SHP77 (cell line): ENCODE measurements around the gene PREX1.

ENCODE experiments used
- DNase-seq, 2 experiments: peaks; one replicate each; lab custom pipeline; 2025; lab: John Stamatoyannopoulos, UW

Gene PREX1

DNA sequence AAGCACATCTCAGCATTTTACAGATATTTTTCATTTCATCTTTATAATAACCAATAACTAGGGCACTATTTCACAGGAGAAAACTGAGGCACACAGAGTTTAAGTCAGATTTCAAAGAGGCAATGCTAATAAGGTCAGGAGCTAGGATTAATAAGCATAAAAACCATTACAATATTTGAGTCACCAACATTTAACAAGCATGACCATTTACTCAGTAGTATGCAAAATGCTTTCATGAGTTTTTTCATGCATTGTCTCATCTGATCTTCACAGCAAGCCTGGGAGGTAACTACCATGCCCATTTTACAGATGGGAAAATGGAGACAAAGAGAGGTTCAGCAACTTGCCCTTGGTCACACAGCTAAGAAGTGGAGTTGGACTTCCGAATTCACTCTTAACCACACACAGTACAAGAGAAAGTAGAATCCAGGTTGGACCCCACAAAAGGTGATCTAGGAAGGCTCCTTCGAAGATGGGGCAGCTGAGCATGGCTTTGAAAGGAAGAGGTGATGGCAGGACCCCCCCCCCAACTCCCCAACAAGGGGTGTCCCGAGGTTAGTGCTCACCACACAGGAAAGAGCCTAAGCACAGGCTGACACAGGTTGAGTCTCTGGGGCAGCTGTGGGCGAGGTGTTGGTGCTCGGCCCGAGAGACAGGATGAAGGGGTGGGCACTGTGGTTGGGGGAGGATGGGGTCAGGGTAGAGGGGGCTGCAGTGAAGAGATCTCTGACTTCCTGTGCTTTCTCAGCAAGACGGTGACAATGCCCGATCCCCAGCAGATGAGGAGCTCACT, 108.8 kb downstream of the PREX1 start:
- DNase-seq, result no peak

DNA sequence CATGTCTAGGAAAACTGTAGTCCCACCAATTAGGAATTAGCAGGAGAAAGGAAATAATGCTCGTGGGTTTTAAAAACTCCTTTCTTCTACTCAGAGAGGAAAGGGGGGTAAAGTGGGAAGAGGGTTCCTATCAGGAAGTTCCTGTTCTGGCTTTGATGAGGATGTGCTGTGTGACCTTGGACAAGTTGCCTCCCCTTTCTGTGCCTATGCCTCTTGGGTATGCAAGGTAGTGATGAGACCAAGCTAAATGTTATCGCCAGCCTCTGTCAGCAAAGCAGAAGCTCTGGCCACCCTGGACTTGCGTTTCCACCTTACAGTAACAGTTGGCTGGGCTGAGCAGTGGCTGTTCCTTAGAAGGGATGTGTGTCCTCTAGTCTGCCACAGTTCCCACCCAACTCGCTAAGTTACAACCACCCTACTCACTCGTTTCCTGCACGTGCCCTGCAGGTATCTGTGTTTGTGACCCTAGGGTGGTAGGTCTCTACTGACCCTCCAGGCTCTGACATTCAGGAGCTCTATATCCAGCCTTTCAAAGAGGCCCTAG, 110.0 kb downstream of the PREX1 start:
- DNase-seq, result no peak

DNA sequence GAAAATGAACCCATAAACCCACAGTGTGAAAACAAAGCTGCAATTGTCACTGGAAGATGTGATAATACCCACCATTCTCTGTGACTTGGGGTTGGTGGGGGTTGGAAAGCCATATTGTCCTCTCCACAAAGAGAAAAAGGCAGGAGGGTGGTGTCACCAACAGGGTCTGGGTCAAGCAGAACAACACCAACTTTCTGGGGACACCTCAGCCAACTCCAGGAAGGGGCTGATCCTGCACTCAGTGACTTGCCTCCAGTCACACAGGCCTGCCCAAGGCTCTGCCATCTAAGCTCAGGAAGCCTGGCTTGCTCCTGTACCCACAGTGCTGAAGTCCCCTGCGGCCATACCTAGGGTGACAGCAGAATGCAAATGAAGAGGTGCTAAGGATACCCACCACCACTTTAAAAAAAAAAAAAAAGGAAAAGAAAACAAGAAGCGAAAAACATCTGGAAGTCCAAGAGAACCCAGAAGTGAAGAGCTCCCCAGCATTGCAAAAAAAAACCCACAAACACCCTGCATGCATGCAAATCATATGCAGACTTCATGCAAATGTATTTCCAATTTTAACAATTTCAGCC, 110.6 kb downstream of the PREX1 start:
- DNase-seq, result no peak

DNA sequence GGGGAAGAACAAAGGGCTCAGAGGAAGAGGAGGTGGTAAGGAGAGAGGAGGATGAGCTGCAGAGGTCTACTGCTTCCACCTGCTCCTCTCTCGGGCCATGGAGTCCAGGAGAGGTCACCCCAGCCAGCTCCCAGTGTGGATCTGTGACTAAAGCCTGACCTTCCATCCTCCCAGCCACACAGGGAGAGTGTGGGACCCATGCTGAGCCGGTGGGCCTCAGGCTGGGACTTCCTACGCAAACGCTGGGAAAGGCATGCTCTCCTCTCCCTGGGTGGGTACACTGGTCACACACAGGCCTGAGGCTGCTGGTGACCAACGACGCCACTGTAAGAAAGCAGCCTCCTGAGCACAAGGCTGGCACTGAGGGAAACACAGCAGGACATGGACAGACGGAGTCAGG, 111.3 kb downstream of the PREX1 start:
- no peak for DNase-seq

DNA sequence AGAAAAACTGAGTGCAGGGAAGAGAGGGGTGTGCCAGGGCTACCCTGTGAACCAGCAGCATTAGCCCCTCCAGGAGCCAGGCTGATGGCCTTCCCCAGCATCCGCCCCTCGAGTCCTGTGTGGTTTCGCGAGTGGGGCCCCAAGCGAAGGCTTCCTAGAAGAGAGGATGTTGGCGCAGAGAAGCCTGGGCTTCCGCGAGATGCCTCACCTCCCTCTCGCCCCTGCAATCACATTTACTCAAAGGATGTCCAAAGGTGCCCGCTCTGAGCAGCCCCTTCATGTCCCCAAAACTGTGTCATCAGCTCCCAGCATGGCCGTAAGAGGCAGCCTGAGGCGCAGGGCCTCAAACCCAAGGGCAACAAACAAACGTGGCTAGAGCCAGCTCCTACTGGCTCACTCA, 111.7 kb downstream of the PREX1 start:
- DNase-seq, result no peak

DNA sequence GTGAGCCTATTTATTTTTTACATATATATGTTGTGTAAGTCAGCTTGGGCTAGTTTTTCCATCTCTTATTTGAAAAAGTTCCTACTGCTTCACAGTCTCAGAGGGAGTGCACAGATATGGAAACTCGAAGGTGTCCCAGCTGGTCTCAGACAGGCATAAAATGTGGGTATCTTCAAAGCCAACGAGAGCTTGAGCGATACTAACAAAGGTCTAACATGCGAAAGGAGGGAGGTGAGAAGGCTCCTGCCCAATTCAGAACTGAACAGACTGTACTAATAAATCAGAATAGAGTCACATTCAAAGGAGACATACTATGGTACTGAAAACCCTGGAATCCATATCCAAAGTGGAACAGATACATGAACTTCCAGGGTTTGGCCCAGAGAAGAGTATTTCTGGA, 113.0 kb downstream of the PREX1 start:
- DNase-seq, result no peak

DNA sequence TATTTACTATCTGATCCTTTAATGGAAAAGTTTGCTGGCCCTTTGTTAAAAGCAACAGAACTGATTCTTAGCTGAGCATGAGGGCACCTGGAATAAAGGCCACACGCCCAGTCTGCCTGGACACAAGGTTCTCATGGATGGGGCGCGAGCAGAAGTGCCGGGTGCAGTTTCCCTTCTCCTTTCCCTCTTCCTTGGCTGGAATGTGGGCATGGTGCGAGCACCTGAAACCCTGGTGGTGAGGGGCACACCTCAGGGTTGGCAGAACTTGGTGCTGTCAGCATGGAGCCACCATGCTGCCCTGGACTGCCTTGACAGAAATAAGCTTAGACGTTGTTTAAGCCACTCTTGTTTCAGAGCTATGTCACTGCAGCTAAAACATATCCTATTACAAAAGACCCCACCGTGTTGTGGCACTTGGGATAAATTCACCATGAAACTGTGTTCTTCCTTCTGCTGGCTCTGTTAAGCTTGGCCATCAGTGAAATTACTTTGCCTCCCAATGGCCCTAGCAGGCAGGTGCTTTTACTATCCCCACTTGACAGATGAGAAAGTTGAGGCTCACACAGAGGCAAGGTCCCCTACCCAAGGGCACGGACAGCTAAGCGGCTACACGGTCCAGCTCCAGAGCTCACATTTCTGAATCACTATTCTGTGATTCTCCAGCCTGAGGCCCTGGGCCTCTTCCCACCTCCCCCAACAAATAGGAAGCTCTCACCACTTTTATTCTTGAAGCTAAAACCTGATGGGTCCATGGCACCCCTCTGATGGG, 115.9 kb downstream of the PREX1 start:
- no peak for DNase-seq

DNA sequence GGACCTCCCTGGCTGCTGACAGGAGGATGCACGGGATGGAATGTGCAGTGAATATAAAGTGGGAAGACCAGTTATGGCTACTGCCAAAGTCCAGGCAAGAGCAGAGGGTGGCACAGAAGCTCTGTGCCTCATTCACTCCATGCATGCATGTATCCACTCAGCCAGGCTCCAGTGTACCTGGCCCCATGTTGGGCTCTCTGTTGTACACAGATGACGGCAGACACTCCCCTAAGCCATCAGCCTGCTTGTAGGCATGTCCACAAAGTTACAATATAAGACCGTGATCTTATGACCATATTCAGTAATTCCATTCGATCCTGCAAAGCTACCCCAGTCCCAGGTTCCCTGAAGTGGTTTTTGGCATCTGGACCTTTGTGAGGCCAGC, 116.8 kb downstream of the PREX1 start:
- no peak for DNase-seq

DNA sequence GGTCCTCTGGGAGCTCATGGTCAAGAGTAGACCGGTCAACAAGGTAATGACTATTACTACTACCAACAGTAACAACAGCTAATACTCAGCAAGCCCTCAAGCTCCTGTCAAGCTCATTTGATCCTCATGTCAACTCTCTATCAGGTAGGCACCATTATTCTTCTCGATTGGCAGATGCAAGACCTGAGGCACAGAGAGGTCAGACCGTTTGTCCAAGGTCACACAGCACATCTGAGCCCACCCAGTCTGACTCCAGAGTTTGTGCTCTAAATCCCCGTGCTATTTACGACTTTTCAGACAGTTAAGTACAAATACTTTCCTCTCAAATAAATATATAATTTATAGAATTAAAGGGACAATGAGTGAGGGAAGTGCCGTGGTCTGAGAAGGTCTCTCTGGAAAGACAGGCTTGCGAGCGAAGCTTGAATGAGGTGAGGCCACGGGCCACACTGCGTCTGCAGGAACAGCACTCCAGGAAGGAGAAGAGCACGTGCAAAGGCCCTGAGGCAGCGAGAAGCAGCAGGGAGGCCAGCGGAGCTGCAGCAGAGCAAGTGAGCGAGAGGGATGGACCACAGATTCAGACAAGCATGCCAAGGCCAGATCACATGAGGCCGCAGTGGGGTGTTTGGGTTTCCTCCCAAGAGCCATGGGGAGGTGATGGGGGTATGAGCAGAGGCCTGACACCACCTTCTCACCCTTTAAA, 117.3 kb downstream of the PREX1 start:
- DNase-seq, result no peak

DNA sequence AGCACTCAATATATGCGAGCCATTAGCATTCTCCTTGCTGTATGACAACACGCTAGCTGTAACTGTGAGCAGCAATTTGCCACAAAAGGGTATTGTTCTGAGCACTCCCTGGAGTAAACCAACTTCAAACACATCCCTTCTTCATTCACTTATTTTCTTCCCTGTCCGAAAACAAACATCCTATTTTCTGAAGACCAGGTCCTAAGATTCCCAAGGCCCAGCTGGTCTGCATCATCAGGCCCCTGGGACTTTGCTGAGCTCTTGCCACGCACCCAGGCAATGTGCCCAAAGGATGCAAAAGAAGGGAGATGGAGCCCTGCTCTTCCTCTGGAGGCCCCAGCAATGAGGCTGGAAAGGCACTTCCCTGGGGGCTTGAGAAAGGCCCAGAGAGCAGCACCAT, 118.1 kb downstream of the PREX1 start:
- DNase-seq, result no peak

DNA sequence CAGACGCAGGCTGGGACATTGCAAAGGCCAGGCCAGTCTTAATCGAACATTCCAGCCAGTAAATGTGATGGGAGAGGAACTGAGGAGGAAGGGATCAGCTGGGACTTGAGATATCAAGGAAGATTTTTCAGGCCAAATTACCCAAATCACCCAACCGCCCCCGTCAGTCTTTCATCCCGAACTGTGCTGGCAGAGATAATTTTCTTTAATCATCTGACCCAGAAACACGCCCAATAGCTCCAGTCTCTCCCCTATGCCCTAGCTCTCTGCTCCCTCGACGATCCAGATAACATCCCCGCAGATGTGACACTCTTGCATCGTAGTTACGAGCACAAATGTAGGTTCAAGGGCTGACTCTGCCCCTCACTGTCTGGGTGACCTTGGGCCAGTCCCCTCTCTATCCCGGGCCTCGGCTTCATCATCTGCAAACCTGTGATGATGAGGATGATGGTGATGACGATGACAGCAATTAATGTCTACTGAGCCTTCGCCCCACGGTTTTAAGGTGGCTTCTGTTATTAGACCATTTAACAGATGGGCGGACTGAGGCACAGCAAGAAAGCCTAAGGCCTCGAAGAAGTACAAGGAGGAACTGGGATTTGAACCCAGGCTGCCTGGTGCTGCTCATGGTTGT, 118.6 kb downstream of the PREX1 start:
- DNase-seq, result no peak

DNA sequence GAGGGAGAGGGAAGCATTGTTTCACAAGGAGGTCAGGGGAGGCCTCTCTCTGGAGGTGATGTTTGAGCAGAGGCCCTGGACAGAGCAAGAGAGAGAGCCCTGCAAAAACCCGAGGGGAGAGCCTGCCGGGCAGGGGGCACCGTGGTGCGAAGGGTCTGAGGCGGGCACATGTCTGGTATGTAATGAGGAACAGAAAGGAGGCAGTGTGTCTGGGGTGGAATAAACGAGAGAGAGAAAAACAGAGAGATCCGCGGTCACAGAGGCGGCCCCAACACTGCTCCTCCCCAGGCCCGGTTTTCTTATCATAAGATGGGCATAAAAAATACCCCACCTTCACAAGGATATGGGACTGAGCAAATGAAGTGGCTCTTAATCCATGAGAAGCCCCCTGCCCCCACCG, 119.2 kb downstream of the PREX1 start:
- DNase-seq, result no peak

DNA sequence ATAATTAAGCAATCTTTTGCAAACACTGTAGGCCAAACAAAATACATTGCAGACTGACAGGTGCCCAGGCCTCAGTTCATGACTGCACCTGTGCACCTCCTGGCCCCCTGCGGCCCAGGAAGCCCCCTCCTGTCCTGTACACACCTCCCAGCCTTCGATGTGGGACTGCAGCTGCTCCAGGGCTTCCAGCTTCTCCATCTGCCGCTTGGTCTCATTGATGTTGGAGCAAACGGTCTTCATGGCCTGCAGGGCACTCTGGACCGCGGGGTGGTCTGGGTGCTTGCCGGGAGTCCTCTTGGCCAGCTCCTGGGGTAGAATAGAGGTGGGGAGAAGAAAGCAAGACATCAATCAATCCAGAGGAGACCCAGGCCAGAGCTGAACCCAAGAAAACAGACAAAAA, 119.7 kb downstream of the PREX1 start:
- DNase-seq, result no peak

DNA sequence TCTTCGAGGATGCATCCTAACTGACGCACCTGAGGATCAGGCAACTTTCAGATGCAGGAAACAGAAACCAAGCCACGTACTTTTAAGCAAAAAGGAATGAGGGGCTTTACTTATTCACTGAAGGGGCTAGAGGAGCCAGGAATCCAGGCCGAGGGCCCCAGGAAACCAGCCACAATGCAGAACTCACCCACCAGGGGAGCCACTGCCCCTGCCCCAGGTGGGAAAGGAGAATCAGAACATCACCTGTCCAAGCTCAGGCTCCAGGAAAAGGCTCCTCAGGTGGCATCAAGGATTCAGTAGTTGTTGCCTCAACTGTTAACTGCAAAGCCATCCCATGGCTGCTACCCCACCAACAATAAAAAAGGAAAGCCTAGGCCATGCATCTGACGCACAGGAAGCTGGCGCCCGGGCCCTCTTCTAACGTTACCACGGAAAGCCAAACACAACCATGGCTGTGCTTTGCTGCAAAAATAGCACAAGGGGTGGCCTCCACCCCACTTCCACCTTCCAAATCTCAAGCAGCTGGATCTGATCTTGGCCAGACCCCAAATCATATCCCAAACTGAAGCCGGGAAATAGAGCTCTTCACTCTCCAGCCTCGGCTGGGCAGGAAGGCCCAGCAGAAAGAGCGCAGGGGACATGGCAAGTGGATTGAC, 121.0 kb downstream of the PREX1 start:
- no peak for DNase-seq

DNA sequence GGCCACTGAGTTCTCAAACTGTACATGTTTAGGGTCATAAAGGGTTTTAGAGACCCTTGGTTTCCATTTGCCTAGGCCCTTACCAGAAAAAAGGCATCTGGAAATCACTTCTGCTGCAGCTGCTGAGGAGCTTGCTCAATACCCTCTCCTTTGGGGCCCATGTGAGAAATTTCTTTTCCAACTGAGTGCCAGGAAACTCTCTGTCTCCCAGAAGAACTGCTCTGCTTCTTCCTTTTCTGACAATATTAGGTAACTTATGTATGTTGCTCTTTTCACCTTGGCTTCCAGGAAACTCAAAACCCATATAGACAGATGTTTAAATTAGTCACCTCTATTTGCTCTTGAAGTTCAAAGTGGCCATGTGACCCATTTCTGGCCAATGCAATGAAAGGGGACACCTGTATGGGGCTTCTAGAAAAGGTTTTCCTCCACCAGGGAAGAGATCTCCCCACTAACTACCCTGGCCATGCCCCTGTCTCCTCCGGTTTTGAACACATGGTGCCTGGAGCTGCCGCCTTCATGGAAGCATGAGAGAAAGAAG, 121.6 kb downstream of the PREX1 start:
- DNase-seq, result no peak

DNA sequence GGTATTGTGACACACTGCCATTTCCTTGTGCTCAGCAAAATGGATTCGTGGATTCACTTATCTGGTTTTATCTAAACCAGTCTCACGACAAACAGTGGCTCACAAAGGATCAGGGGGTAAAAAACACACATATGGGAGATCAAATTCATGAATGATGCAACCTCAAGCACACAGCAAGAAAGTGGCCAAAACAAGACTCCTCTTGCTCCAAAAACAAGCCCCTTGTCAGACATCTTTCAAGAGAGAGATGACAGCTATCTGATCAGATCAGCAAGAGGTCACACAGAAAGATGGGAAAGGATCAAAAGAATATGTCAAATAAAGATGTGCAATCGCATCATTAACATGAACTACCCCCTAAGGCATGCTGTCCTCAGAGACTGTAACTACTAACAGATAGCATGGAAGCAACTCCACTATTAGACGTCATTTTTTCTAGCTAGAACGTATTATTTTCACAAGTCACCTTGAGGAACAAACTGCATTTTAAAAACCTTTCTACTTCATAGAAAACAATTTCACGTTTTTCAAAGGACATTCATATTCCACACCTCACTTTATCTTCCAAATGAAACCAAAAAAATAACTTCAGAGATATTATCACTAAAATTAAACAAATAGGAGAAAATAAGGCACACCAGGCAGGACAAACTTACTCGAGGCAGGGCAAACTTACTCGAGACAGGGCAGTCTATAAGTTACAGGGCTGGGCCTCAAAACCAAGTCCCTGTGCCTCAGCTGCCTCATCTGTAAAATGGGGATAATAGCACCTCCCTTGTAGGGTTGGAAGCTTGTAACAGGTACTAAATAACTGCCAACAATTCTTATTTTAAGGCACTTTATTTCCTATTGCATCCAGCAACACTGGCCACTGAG, 122.3 kb downstream of the PREX1 start:
- DNase-seq, result no peak

DNA sequence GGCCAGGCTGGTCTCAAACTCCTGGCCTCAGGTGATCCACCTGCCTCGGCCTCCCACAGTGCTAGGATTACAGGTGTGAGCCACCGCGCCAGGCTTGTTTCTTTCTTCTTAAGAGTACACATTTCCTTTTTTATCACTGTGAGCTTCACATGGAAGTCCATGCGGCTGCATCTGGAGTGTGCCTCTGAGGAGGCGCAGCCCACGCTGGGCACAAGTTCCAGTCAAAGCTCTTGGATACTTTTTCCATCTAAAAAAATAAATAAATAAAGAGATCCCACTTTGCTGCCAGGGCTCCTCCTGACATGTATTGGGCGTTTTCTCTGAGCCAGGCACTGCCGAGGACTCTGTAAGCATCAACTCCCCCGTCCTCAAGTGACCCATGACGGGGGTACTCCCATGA, 123.0 kb downstream of the PREX1 start:
- DNase-seq, result no peak

DNA sequence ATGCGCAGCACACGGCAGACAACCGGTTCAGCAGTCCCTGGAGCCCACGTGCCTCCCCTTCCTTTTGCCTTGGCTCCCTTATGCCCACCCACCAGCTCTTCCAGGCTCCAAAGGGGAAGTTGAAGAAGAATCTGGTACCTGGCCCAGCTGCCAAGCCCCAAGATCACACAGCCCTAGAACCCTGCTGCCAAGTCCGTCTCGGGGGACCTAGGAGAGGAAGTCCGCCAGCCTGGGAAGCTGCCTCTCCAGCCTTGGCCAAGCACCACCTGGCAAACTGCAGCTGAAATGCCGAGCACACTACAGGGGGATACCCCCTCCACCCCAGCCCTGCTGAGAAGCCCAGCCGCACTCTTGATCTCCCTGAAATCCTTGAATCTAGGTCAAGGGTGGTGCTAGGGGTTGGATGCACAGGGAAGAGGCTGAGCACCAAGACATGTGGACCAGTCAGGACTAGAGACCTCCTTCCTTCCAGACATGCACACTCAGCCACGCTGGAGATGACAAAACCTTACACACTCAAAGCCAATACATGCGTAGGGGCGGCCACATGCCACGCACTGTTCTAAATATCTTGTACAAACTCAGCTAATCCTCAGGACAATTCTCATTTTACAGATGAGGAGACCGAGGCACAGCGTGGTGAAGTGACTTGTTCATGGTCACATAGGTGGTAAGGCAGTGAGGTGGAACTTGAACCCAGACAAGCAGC, 124.1 kb downstream of the PREX1 start:
- DNase-seq, result no peak

DNA sequence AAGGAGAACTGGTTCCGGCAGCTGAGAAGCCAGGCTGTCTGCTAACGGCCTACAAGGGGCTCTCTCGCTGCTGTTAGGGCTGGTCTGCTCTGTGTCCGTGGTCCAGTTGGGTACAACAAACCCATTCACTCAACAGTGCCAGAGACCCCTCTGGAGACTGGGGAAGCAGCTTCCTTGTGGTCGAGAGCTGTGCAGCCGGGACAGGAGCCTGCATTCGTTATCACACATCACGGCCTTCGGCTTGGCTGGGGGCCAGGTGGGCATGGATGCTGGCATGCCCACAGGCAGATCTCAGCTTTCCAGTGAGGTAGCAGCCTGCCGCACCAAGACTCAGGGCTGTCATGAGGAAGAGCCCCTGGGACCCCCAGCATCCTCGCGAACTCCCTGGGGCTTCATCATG, 124.7 kb downstream of the PREX1 start:
- DNase-seq, result no peak
